GM23338 (cell line): Measurements from ENCODE around the gene ZCCHC13. TPM values are rescaled to one million over a fixed set of nuclear protein-coding genes. Genes with fewer than 3 reads are reported as not detected.

ENCODE experiments used
- ATAC-seq: fragments of 200-7000 bp; cut with Tn5 transposase; 3 replicates; pipeline ENCODE4 v1.9.1; 2020
- DNase-seq: peaks from one replicate; pipeline ENCODE4 v3.0.0-alpha.2; 2015; ENCODE audit warnings: low spot score
- H2AFZ ChIP-seq: fragments of 200-600 bp; sonication (generic); 2 replicates; pipeline ENCODE4 v1.8.0; 2016; ENCODE audit warnings: antibody characterized with exemption, mild to moderate bottlenecking, moderate library complexity
- H3F3A ChIP-seq: fragments of 200-600 bp; sonication (generic); replicated peaks from 2 replicates; pipeline ENCODE4 v1.8.0; 2017; ENCODE audit warnings: antibody characterized with exemption, mixed run types, low read depth
- H3K27ac ChIP-seq: fragments of 200-600 bp; sonication (generic); 2 replicates; pipeline ENCODE4 v1.6.1; 2016; ENCODE audit warnings: low read depth
- H3K27me3 ChIP-seq: fragments of 200-600 bp; sonication (generic); 2 replicates; pipeline ENCODE4 v1.8.0; 2016; ENCODE audit warnings: mild to moderate bottlenecking, mixed run types, moderate library complexity; ENCODE audit not compliant: insufficient read depth
- H3K36me3 ChIP-seq: fragments of 200-600 bp; sonication (generic); 2 replicates; pipeline ENCODE4 v1.8.0; 2016; ENCODE audit warnings: mild to moderate bottlenecking; ENCODE audit not compliant: insufficient read depth
- H3K4me1 ChIP-seq: fragments of 200-600 bp; sonication (generic); 2 replicates; pipeline ENCODE4 v1.8.0; 2016; ENCODE audit warnings: mild to moderate bottlenecking, moderate library complexity; ENCODE audit not compliant: insufficient read depth
- H3K4me2 ChIP-seq: fragments of 200-600 bp; sonication (generic); 2 replicates; pipeline ENCODE4 v1.7.1; 2017; ENCODE audit warnings: mixed run types
- H3K4me3 ChIP-seq: fragments of 200-600 bp; sonication (generic); 2 replicates; pipeline ENCODE4 v1.6.1; 2016; ENCODE audit warnings: mixed run types
- H3K79me2 ChIP-seq: fragments of 200-600 bp; sonication (generic); replicated peaks from 2 replicates; pipeline ENCODE4 v1.8.0; 2017; ENCODE audit warnings: mild to moderate bottlenecking; ENCODE audit not compliant: insufficient read depth
- H3K9me2 ChIP-seq: fragments of 200-600 bp; sonication (generic); 2 replicates; pipeline ENCODE4 v1.8.0; 2017; ENCODE audit not compliant: insufficient read depth
- H4K20me1 ChIP-seq: fragments of 200-600 bp; sonication (generic); replicated peaks from 2 replicates; pipeline ENCODE4 v1.8.0; 2017; ENCODE audit warnings: mild to moderate bottlenecking; ENCODE audit not compliant: insufficient read depth
- H3K27ac Mint-ChIP-seq: 2 replicates; pipeline ENCODE4 v1.8.0; 2020; ENCODE audit warnings: inconsistent platforms, mild to moderate bottlenecking, moderate library complexity, mixed read lengths
- H3K27me3 Mint-ChIP-seq: 3 replicates; pipeline ENCODE4 v1.8.0; 2022; ENCODE audit warnings: low read depth, mild to moderate bottlenecking, moderate library complexity, mixed read lengths, inconsistent platforms; ENCODE audit not compliant: insufficient read depth, poor library complexity
- H3K36me3 Mint-ChIP-seq: 3 replicates; pipeline ENCODE4 v1.8.0; 2021; ENCODE audit warnings: low read depth, mild to moderate bottlenecking, inconsistent platforms, moderate library complexity, mixed read lengths
- H3K4me1 Mint-ChIP-seq: 3 replicates; pipeline ENCODE4 v1.8.0; 2020; ENCODE audit warnings: mild to moderate bottlenecking, inconsistent platforms, mixed read lengths
- H3K4me3 Mint-ChIP-seq: 3 replicates; pipeline ENCODE4 v1.8.0; 2021; ENCODE audit warnings: moderate library complexity, mild to moderate bottlenecking, inconsistent platforms, mixed read lengths
- H3K9me3 Mint-ChIP-seq: 3 replicates; pipeline ENCODE4 v1.8.0; 2020; ENCODE audit warnings: moderate library complexity, mild to moderate bottlenecking, inconsistent platforms, mixed read lengths
- EZH2 ChIP-seq: fragments of 200-600 bp; sonication (generic); IDR thresholded peaks from one replicate; pipeline ENCODE4 v1.8.0; 2017; ENCODE audit warnings: antibody characterized with exemption, mild to moderate bottlenecking, low read depth; ENCODE audit not compliant: unreplicated experiment
- JUNB ChIP-seq: IDR thresholded peaks from one replicate; pipeline ENCODE4 v1.6.1; 2016; ENCODE audit warnings: antibody characterized with exemption; ENCODE audit not compliant: unreplicated experiment
- NANOG ChIP-seq: IDR thresholded peaks from 2 replicates; pipeline ENCODE4 v1.6.1; 2016; ENCODE audit warnings: antibody characterized with exemption, borderline replicate concordance
- POLR2AphosphoS5 ChIP-seq: IDR thresholded peaks from 2 replicates; pipeline ENCODE4 v1.6.1; 2016; ENCODE audit warnings: antibody characterized with exemption, low read depth
- STAT1 ChIP-seq: IDR thresholded peaks from one replicate; pipeline ENCODE4 v1.6.1; 2016; ENCODE audit warnings: antibody characterized with exemption; ENCODE audit not compliant: unreplicated experiment
- ZNF114 ChIP-seq: fragments of 250-450 bp; sonication (Bioruptor Pico); IDR thresholded peaks from 2 replicates; pipeline ENCODE4 v1.5.0; 2020; ENCODE audit warnings: mild to moderate bottlenecking, moderate library complexity
- ZNF331 ChIP-seq: fragments of 250-450 bp; sonication (Bioruptor Pico); IDR thresholded peaks from 2 replicates; pipeline ENCODE4 v1.5.0; 2020; ENCODE audit warnings: low read depth, mild to moderate bottlenecking, moderate library complexity
- polyA plus RNA-seq: library from polyadenylated mRNA; unstranded; fragments of >200 nt; fragmentation: Nextera tagmentation; extraction: Ambion mirVana; gene quantifications from 2 replicates; pipeline ENCODE4 v1.2.1, GENCODE V29; 2016
- total RNA-seq: library from RNA; depleted of rRNA; stranded (reverse); fragments of >200 nt; shearing (Covaris generic); gene quantifications from 2 replicates; pipeline ENCODE4 v1.2.3, GENCODE V29; 2014
- TF ChIP-seq, protein P1 (sequence below), 2 experiments: fragments of 200-600 bp in 1 of 2; sonication (generic) in 1 of 2; conservative IDR thresholded peaks; 2 replicates each; pipeline versions ENCODE4 v1.5.1 to v1.6.1; 2016 to 2017; ENCODE audit warnings: antibody characterized with exemption in 2 of 2, low read depth in 2 of 2, mild to moderate bottlenecking in 2 of 2, moderate library complexity in 1 of 2
- TF ChIP-seq, protein P2 (sequence below): IDR thresholded peaks from 2 replicates; pipeline ENCODE4 v1.6.1; 2016; ENCODE audit warnings: antibody characterized with exemption
- TF ChIP-seq, protein P3 (sequence below): fragments of 250-450 bp; sonication (Bioruptor Pico); IDR thresholded peaks from 2 replicates; pipeline ENCODE4 v1.5.0; 2020; ENCODE audit warnings: mild to moderate bottlenecking, moderate library complexity

The ZCCHC13 gene
- total and polyA plus RNA-seq, 2 experiments from 2014 or later: not detected

DNA sequence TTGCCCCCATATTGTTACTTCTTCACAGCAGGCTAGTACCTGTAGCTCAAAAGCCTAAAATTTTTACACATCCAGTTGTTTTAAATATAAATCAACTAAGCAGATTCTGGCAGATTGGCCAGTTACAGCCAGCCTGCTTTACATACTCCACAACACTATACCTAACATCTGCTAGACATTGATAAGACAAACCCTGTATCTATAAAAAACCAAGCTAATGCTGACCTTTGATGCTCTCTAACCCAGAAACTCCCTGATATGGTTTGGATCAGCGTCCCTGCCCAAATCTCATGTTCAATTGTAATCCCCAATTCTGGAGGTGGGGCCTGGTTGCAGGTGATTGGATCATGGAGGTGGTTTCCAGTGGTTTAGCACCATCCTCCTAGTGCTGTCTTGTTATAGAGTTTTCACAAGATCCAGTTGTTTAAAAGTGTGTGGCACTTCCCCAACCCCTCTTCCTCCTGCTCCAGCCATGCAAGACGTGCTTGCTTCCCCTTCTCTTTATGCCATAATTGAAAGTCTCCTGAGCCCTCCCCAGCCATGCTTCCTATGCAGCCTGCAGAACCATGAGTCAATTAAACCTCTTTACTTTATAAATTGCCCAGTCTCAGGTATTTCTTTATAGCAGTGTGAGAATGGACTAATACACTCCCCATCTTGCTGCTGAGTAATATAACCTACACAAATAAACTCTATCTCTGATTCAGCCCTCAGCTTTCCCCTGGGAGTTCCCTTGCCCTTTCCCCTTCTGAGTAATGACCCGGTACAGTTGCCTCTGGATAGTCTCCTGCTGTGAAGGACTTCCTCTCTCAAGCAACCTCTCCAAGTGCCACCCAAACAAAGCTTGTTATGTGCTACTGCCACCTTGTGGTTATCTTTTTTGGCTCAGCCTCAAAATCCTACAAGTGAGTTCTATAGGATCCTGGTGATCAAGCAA is 39.6 kb downstream of the ZCCHC13 start:
- H2AFZ ChIP-seq: no peak overlapping the region
- Mint-ChIP-seq H3K4me1 (peaks cover 16% of the 10 kb centered on the region), H3K27me3 (no peaks in the 10 kb centered on the region), H3K36me3 (peaks cover 18% of the 10 kb centered on the region; the same call in 2 of the 3 replicates), H3K27ac (peak overlapping the region; percentile 28), H3K4me3 (no peak overlapping the region), H3K9me3 (peaks cover 11% of the 10 kb centered on the region; the same call in 2 of the 3 replicates)
- TF ChIP-seq POLR2AphosphoS5: no peak
- TF ChIP-seq EZH2: no peak
- TF ChIP-seq, protein P1, sequence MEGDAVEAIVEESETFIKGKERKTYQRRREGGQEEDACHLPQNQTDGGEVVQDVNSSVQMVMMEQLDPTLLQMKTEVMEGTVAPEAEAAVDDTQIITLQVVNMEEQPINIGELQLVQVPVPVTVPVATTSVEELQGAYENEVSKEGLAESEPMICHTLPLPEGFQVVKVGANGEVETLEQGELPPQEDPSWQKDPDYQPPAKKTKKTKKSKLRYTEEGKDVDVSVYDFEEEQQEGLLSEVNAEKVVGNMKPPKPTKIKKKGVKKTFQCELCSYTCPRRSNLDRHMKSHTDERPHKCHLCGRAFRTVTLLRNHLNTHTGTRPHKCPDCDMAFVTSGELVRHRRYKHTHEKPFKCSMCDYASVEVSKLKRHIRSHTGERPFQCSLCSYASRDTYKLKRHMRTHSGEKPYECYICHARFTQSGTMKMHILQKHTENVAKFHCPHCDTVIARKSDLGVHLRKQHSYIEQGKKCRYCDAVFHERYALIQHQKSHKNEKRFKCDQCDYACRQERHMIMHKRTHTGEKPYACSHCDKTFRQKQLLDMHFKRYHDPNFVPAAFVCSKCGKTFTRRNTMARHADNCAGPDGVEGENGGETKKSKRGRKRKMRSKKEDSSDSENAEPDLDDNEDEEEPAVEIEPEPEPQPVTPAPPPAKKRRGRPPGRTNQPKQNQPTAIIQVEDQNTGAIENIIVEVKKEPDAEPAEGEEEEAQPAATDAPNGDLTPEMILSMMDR (conservative IDR thresholded peaks at IDR 0.05; ENCODE audit: low read depth in 2 of 2): peak; percentile 71 to 85
- TF ChIP-seq, protein P2, sequence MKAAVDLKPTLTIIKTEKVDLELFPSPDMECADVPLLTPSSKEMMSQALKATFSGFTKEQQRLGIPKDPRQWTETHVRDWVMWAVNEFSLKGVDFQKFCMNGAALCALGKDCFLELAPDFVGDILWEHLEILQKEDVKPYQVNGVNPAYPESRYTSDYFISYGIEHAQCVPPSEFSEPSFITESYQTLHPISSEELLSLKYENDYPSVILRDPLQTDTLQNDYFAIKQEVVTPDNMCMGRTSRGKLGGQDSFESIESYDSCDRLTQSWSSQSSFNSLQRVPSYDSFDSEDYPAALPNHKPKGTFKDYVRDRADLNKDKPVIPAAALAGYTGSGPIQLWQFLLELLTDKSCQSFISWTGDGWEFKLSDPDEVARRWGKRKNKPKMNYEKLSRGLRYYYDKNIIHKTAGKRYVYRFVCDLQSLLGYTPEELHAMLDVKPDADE: peak; percentile 55; the same call in 1 of the 2 replicates
- 0 out of 2 replicates have a peak, but pooled peaks cover 2% of the 10 kb centered on the region for H3K9me2 ChIP-seq
- H3K4me3 ChIP-seq: no peak overlapping the region
- no peaks in the 10 kb centered on the region for H3K36me3 ChIP-seq
- H3K27me3 ChIP-seq: no peaks in the 10 kb centered on the region
- no peaks in the 10 kb centered on the region for H3K79me2 ChIP-seq
- peak; percentile 92 for DNase-seq
- no peaks in the 10 kb centered on the region for H3F3A ChIP-seq
- peaks cover 15% of the 10 kb centered on the region; the same call in 1 of the 2 replicates for H3K4me1 ChIP-seq
- H4K20me1 ChIP-seq: no peaks in the 10 kb centered on the region
- H3K4me2 ChIP-seq: no peak overlapping the region
- ATAC-seq: peak; percentile 95
- H3K27ac ChIP-seq: no peak overlapping the region

DNA sequence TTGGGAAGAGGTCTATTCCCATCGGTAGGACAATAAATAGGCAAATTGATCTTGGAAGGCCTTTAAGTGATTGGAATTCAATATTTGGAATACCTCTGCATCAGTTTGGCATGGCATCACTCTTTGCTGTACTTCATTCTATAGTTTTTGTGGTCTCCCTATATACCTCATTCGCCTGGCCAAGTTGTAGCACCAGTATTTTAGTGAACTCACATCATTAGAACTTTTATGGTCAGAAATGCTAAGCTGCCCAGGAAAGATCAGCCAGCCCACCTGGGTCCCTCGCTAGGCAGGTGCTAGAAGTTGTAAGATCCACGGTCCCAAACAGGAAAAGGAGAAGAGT is 40.3 kb downstream of the ZCCHC13 start:
- no peaks in the 10 kb centered on the region for H3K27me3 ChIP-seq
- peaks cover 15% of the 10 kb centered on the region; the same call in 1 of the 2 replicates for H3K4me1 ChIP-seq
- 0 out of 2 replicates have a peak, but pooled peaks cover 2% of the 10 kb centered on the region for H3K9me2 ChIP-seq
- H3K9me3 Mint-ChIP-seq: peaks cover 11% of the 10 kb centered on the region; the same call in 2 of the 3 replicates
- no peak overlapping the region for H3K27ac ChIP-seq
- H2AFZ ChIP-seq: no peak overlapping the region
- no peaks in the 10 kb centered on the region for H3F3A ChIP-seq
- no peak overlapping the region for H3K4me3 ChIP-seq
- no peak overlapping the region for H3K4me3 Mint-ChIP-seq
- DNase-seq: no peak
- no peaks in the 10 kb centered on the region for H3K27me3 Mint-ChIP-seq
- peaks cover 16% of the 10 kb centered on the region for H3K4me1 Mint-ChIP-seq
- H3K36me3 Mint-ChIP-seq: peaks cover 16% of the 10 kb centered on the region; the same call in 2 of the 3 replicates
- H3K4me2 ChIP-seq: no peak overlapping the region
- no peaks in the 10 kb centered on the region for H4K20me1 ChIP-seq
- no peak overlapping the region for H3K27ac Mint-ChIP-seq
- no peaks in the 10 kb centered on the region for H3K79me2 ChIP-seq
- ATAC-seq: no peak
- H3K36me3 ChIP-seq: no peaks in the 10 kb centered on the region
- no peak for TF ChIP-seq ZNF114 (CRISPR knock-in tag)
- TF ChIP-seq NANOG: no peak
- no peak for TF ChIP-seq EZH2
- TF ChIP-seq STAT1: no peak
- TF ChIP-seq, protein P3, sequence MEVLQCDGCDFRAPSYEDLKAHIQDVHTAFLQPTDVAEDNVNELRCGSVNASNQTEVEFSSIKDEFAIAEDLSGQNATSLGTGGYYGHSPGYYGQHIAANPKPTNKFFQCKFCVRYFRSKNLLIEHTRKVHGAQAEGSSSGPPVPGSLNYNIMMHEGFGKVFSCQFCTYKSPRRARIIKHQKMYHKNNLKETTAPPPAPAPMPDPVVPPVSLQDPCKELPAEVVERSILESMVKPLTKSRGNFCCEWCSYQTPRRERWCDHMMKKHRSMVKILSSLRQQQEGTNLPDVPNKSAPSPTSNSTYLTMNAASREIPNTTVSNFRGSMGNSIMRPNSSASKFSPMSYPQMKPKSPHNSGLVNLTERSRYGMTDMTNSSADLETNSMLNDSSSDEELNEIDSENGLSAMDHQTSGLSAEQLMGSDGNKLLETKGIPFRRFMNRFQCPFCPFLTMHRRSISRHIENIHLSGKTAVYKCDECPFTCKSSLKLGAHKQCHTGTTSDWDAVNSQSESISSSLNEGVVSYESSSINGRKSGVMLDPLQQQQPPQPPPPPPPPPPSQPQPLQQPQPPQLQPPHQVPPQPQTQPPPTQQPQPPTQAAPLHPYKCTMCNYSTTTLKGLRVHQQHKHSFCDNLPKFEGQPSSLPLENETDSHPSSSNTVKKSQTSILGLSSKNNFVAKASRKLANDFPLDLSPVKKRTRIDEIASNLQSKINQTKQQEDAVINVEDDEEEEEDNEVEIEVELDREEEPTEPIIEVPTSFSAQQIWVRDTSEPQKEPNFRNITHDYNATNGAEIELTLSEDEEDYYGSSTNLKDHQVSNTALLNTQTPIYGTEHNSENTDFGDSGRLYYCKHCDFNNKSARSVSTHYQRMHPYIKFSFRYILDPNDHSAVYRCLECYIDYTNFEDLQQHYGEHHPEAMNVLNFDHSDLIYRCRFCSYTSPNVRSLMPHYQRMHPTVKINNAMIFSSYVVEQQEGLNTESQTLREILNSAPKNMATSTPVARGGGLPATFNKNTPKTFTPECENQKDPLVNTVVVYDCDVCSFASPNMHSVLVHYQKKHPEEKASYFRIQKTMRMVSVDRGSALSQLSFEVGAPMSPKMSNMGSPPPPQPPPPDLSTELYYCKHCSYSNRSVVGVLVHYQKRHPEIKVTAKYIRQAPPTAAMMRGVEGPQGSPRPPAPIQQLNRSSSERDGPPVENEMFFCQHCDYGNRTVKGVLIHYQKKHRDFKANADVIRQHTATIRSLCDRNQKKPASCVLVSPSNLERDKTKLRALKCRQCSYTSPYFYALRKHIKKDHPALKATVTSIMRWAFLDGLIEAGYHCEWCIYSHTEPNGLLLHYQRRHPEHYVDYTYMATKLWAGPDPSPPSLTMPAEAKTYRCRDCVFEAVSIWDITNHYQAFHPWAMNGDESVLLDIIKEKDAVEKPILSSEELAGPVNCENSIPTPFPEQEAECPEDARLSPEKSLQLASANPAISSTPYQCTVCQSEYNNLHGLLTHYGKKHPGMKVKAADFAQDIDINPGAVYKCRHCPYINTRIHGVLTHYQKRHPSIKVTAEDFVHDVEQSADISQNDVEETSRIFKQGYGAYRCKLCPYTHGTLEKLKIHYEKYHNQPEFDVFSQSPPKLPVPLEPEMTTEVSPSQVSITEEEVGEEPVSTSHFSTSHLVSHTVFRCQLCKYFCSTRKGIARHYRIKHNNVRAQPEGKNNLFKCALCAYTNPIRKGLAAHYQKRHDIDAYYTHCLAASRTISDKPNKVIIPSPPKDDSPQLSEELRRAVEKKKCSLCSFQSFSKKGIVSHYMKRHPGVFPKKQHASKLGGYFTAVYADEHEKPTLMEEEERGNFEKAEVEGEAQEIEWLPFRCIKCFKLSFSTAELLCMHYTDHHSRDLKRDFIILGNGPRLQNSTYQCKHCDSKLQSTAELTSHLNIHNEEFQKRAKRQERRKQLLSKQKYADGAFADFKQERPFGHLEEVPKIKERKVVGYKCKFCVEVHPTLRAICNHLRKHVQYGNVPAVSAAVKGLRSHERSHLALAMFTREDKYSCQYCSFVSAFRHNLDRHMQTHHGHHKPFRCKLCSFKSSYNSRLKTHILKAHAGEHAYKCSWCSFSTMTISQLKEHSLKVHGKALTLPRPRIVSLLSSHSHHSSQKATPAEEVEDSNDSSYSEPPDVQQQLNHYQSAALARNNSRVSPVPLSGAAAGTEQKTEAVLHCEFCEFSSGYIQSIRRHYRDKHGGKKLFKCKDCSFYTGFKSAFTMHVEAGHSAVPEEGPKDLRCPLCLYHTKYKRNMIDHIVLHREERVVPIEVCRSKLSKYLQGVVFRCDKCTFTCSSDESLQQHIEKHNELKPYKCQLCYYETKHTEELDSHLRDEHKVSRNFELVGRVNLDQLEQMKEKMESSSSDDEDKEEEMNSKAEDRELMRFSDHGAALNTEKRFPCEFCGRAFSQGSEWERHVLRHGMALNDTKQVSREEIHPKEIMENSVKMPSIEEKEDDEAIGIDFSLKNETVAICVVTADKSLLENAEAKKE: no peak
- no peak for TF ChIP-seq JUNB
- TF ChIP-seq ZNF331 (CRISPR knock-in tag): no peak
- TF ChIP-seq, protein P2: no peak
